Trophoblast cell (in vitro differentiated cells and primary cell): ENCODE data around the gene TET2.

Experiments
- DNase-seq, 2 donors: peaks; one replicate each; pipeline ENCODE4 v3.0.0-alpha.2; 2016
- H2AFZ ChIP-seq: 2 replicates; pipeline ENCODE4 v1.6.1; 2013; ENCODE audit warnings: low read length, moderate library complexity, mild to moderate bottlenecking; ENCODE audit not compliant: insufficient read depth, poor library complexity
- H2AK5ac ChIP-seq: 2 replicates; pipeline ENCODE4 v1.6.1; 2013; ENCODE audit warnings: mild to moderate bottlenecking, low read length
- H2BK120ac ChIP-seq: 2 replicates; pipeline ENCODE4 v1.6.1; 2013; ENCODE audit warnings: low read length, mild to moderate bottlenecking, moderate library complexity; ENCODE audit not compliant: insufficient read depth, poor library complexity
- H2BK12ac ChIP-seq: 2 replicates; pipeline ENCODE4 v1.6.1; 2013; ENCODE audit warnings: mild to moderate bottlenecking, low read length, moderate library complexity
- H2BK5ac ChIP-seq: 2 replicates; pipeline ENCODE4 v1.6.1; 2013; ENCODE audit warnings: low read length, low read depth, moderate library complexity, mild to moderate bottlenecking; ENCODE audit not compliant: poor library complexity
- H3K14ac ChIP-seq: 2 replicates; pipeline ENCODE4 v1.6.1; 2013; ENCODE audit warnings: mild to moderate bottlenecking, low read length
- H3K18ac ChIP-seq: 2 replicates; pipeline ENCODE4 v1.6.1; 2013; ENCODE audit warnings: mild to moderate bottlenecking, low read length
- H3K23ac ChIP-seq: 2 replicates; pipeline ENCODE4 v1.6.1; 2013; ENCODE audit warnings: low read length
- H3K27ac ChIP-seq: 2 replicates; pipeline ENCODE4 v1.5.1; 2013; ENCODE audit warnings: low read depth, mild to moderate bottlenecking, inconsistent platforms, low read length, moderate library complexity
- H3K27me3 ChIP-seq: 2 replicates; pipeline ENCODE4 v1.6.1; 2013; ENCODE audit warnings: inconsistent platforms, mild to moderate bottlenecking, low read length, moderate library complexity; ENCODE audit not compliant: insufficient read depth
- H3K36me3 ChIP-seq, 2 experiments: 1 replicate in 1 of 2; 2 replicates in 1 of 2; pipeline ENCODE4 v1.6.1; 2013; ENCODE audit warnings: low read length in 2 of 2, mild to moderate bottlenecking in 2 of 2, moderate library complexity in 1 of 2; ENCODE audit not compliant: insufficient read depth in 2 of 2, control insufficient read depth in 1 of 2
- H3K4ac ChIP-seq: 2 replicates; pipeline ENCODE4 v1.6.1; 2013; ENCODE audit warnings: low read depth, mild to moderate bottlenecking, low read length, moderate library complexity
- H3K4me1 ChIP-seq, 2 experiments: 1 replicate in 1 of 2; 2 replicates in 1 of 2; pipeline ENCODE4 v1.6.1; 2013; ENCODE audit warnings: low read length in 2 of 2, mild to moderate bottlenecking in 2 of 2, moderate library complexity in 1 of 2; ENCODE audit not compliant: insufficient read depth in 2 of 2, control insufficient read depth in 1 of 2
- H3K4me2 ChIP-seq: 2 replicates; pipeline ENCODE4 v1.6.1; 2013; ENCODE audit warnings: inconsistent platforms, mild to moderate bottlenecking, low read length, moderate library complexity
- H3K4me3 ChIP-seq: 2 replicates; pipeline ENCODE4 v1.5.1; 2013; ENCODE audit warnings: mild to moderate bottlenecking, low read depth, low read length, inconsistent platforms
- H3K79me1 ChIP-seq: one replicate; pipeline ENCODE4 v1.6.1; 2013; ENCODE audit warnings: low read length
- H3K79me2 ChIP-seq: 2 replicates; pipeline ENCODE4 v1.6.1; 2013; ENCODE audit warnings: low read length, mild to moderate bottlenecking; ENCODE audit not compliant: control insufficient read depth, insufficient read depth, poor library complexity
- H3K9ac ChIP-seq: 2 replicates; pipeline ENCODE4 v1.6.1; 2013; ENCODE audit warnings: mild to moderate bottlenecking, low read length
- H3K9me3 ChIP-seq: 2 replicates; pipeline ENCODE4 v1.6.1; 2013; ENCODE audit warnings: low read depth, mild to moderate bottlenecking, control low read depth, inconsistent platforms, low read length; ENCODE audit not compliant: insufficient read depth
- H4K12ac ChIP-seq: 2 replicates; pipeline ENCODE4 v1.6.1; 2013; ENCODE audit warnings: low read depth, mild to moderate bottlenecking, low read length, moderate library complexity
- H4K8ac ChIP-seq: 2 replicates; pipeline ENCODE4 v1.6.1; 2013; ENCODE audit warnings: low read depth, mild to moderate bottlenecking, low read length, moderate library complexity
- H4K91ac ChIP-seq: one replicate; pipeline ENCODE4 v1.6.1; 2013; ENCODE audit warnings: low read depth, mild to moderate bottlenecking, low read length, moderate library complexity
- WGBS: extraction: QIAGEN DNeasy Blood & Tissue Kit; methylation state at CpG from one replicate; pipeline ENCODE4 v1.1.7; 2013; ENCODE audit warnings: missing lambda C conversion rate; ENCODE audit not compliant: insufficient read length, insufficient coverage; ENCODE audit errors: extremely low coverage; 5-methylcytosine and 5-hydroxymethylcytosine counted together

The TET2 gene

DNA sequence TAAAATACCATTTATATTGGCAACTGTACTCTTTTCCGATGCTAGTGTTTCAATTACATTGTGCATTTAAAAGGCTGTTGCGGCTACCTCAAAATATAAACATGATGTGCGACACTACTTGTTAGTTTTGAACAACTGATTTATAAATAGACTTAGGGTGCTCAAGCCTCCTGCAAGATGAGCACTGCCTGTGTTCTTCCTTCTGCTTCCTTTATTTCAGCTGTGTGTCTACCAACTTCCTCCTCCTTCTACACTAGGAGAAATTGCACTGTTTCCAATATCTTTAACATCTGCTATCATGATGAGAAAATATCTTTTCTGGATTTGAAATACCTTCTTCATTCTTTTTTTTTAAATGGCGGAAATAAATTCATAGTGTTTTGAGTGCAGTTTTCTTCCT, 24.0 kb downstream of the TET2 start:
- no peak overlapping the region for H2BK120ac ChIP-seq
- H2AK5ac ChIP-seq: no peak overlapping the region
- no peak overlapping the region for H3K23ac ChIP-seq
- H3K36me3 ChIP-seq: no peaks in the 10 kb centered on the region
- H4K91ac ChIP-seq: no peak overlapping the region
- no CpG with 5 or more reads among the region's 4 CpGs for WGBS
- H2AFZ ChIP-seq: no peak overlapping the region
- H3K27me3 ChIP-seq: no peaks in the 10 kb centered on the region
- no peaks in the 10 kb centered on the region for H3K9me3 ChIP-seq
- H3K79me1 ChIP-seq: no peaks in the 10 kb centered on the region
- no peak overlapping the region for H3K4me3 ChIP-seq
- H3K4ac ChIP-seq: no peak overlapping the region
- no peak overlapping the region for H2BK5ac ChIP-seq
- no peak overlapping the region for H4K8ac ChIP-seq
- H3K9ac ChIP-seq: no peak overlapping the region
- H3K18ac ChIP-seq: no peak overlapping the region
- H3K14ac ChIP-seq: no peak overlapping the region
- no peak overlapping the region for H2BK12ac ChIP-seq
- no peaks in the 10 kb centered on the region for H3K79me2 ChIP-seq
- DNase-seq: no peak
- no peak overlapping the region for H3K27ac ChIP-seq
- no peaks in the 10 kb centered on the region for H3K4me1 ChIP-seq
- H3K4me2 ChIP-seq: no peak overlapping the region
- H4K12ac ChIP-seq: no peak overlapping the region

DNA sequence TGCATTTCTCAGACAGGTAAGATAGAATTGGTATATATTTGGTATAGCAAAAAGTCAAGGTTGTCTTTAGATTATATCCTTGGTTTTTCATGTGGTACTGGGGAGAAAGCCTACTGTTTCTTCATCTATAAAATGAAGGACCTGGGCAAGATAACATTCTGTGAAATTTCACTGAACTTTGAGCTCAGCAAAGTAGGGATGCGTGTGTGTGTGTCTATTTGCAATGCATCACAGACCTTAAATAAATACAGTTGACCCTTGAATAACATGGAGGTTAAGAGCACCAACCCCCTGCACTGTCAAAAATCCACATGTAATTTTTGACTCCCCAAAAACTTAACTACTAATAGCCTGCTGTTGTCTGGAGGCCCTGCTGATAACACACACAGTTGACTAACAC, 25.2 kb downstream of the TET2 start:
- H4K8ac ChIP-seq: no peak overlapping the region
- no peak overlapping the region for H3K18ac ChIP-seq
- no peak for DNase-seq
- H2BK12ac ChIP-seq: no peak overlapping the region
- H3K4ac ChIP-seq: no peak overlapping the region
- no peak overlapping the region for H3K4me3 ChIP-seq
- H3K9me3 ChIP-seq: no peaks in the 10 kb centered on the region
- no peaks in the 10 kb centered on the region for H3K79me2 ChIP-seq
- no peak overlapping the region for H2BK5ac ChIP-seq
- no CpG with 5 or more reads among the region's 1 CpG for WGBS
- no peak overlapping the region for H4K12ac ChIP-seq
- H3K23ac ChIP-seq: no peak overlapping the region
- H3K27ac ChIP-seq: no peak overlapping the region
- H3K9ac ChIP-seq: no peak overlapping the region
- no peak overlapping the region for H4K91ac ChIP-seq
- no peak overlapping the region for H3K14ac ChIP-seq
- no peak overlapping the region for H2AK5ac ChIP-seq
- no peak overlapping the region for H2BK120ac ChIP-seq
- H3K4me1 ChIP-seq: no peaks in the 10 kb centered on the region
- H3K27me3 ChIP-seq: no peaks in the 10 kb centered on the region
- no peak overlapping the region for H2AFZ ChIP-seq
- H3K36me3 ChIP-seq: no peaks in the 10 kb centered on the region
- no peak overlapping the region for H3K4me2 ChIP-seq
- no peaks in the 10 kb centered on the region for H3K79me1 ChIP-seq

DNA sequence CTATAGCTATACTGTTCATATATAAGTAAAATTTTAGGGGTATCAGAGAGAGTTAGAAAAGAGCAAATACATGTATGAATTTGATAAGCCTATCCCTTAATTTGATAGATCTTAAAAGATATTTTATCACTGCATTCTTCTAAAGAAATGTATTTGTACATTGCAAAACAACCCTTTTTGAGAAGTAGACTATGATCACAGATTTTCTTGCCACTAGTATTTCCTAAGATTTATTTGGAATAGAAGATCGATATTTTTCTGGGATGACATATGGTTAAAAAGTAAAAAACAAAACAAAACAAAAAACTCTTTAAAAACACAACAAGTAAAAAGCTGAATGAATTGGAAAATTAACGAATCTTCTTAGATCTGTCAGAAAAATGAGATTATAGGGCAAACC, 27.4 kb downstream of the TET2 start:
- Histone ChIP-seq H4K12ac (no peak overlapping the region), H2BK12ac (no peak overlapping the region), H2AK5ac (no peak overlapping the region), H3K4me1 (no peaks in the 10 kb centered on the region), H3K18ac (no peak overlapping the region), H4K91ac (no peak overlapping the region), H3K9me3 (no peaks in the 10 kb centered on the region), H3K79me2 (no peaks in the 10 kb centered on the region), H3K4ac (no peak overlapping the region), H3K27ac (no peak overlapping the region), H2BK5ac (no peak overlapping the region), H4K8ac (no peak overlapping the region), H3K9ac (no peak overlapping the region), H3K14ac (no peak overlapping the region), H3K36me3 (no peaks in the 10 kb centered on the region), H3K4me2 (no peak overlapping the region), H3K23ac (no peak overlapping the region), H3K27me3 (no peaks in the 10 kb centered on the region), H3K79me1 (no peaks in the 10 kb centered on the region), H2AFZ (no peak overlapping the region), H2BK120ac (no peak overlapping the region), H3K4me3 (no peak overlapping the region)
- WGBS: no CpG with 5 or more reads among the region's 2 CpGs
- no peak for DNase-seq

DNA sequence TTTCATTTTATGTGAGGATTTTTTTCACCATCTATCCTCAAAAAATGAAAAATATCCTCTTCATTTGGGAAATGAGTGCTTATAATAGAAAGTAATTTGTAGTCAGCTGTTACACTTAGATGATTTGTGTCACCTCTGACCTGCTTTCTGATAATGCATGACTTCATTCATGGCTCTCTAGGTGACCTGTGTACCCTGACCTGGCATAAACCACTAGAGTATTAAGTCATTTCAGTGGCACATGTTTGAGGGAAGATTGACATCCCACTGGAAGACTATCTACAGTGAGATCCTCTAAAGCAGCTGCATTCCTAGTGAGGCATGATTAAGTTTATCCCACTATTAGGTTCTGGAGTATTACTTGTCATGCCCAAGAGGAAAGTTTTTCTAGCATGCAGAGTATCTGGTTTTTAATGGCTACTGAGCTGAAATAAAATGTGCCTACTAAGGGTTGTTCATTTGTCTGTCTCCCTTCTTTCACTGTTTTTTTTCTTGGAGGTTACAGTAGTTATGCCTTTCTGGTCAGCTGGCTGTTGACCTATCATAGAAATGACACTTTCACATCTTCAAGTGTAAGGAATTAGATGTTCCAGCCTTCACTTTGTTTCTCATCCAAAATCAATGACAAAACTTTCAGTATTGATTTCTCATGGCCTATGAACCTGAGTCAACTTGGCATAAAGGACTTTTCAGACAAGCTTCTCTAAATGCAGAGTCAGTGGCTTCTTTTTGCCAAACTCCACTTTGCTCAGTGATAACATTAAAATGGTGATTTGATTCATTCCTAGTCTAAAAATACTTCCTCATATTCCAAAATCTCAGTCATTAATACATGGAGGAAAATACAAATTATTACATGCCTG, 33.1 kb downstream of the TET2 start:
- H2AFZ ChIP-seq: no peak overlapping the region
- no peaks in the 10 kb centered on the region for H3K79me2 ChIP-seq
- no peak overlapping the region for H3K4ac ChIP-seq
- no peaks in the 10 kb centered on the region for H3K9me3 ChIP-seq
- H2AK5ac ChIP-seq: no peak overlapping the region
- H4K91ac ChIP-seq: no peak overlapping the region
- H3K4me3 ChIP-seq: no peak overlapping the region
- no peaks in the 10 kb centered on the region for H3K27me3 ChIP-seq
- H2BK12ac ChIP-seq: no peak overlapping the region
- no peaks in the 10 kb centered on the region for H3K36me3 ChIP-seq
- H3K4me1 ChIP-seq: no peaks in the 10 kb centered on the region
- no peak overlapping the region for H2BK5ac ChIP-seq
- H2BK120ac ChIP-seq: no peak overlapping the region
- H3K27ac ChIP-seq: no peak overlapping the region
- no peak overlapping the region for H4K12ac ChIP-seq
- no peaks in the 10 kb centered on the region for H3K79me1 ChIP-seq
- H3K9ac ChIP-seq: no peak overlapping the region
- H4K8ac ChIP-seq: no peak overlapping the region
- H3K18ac ChIP-seq: no peak overlapping the region
- no peak overlapping the region for H3K4me2 ChIP-seq
- no peak overlapping the region for H3K14ac ChIP-seq
- no peak overlapping the region for H3K23ac ChIP-seq
- no peak for DNase-seq
